ENCODE measurements around the gene RFNG. TPM values are rescaled to one million over a fixed set of nuclear protein-coding genes. Genes with fewer than 3 reads are reported as not detected.

RFNG gene
- total and polyA plus RNA-seq, 2 of the 13 experiments (the other 11 are each of a cell fraction or from before 2014, with no cell fraction given), result 61.4 to 64.0 TPM

- peak; percentile 42 for TF ChIP-seq STAG1 (CRISPR knock-in tag; IDR thresholded peaks at IDR 0.05)
- TF ChIP-seq BCL6 (CRISPR knock-in tag; IDR thresholded peaks at IDR 0.05), result peak; percentile 92
- TF ChIP-seq ZNF644 (CRISPR knock-in tag; IDR thresholded peaks at IDR 0.05; ENCODE audit: low read depth), result no peak
- TF ChIP-seq TGIF2 (CRISPR knock-in tag; IDR thresholded peaks at IDR 0.05), result peak; percentile 96
- TF ChIP-seq ZNF7 (CRISPR knock-in tag; IDR thresholded peaks at IDR 0.05), result no peak
- no peak; the same call in 1 of the 2 replicates for TF ChIP-seq NRL (CRISPR knock-in tag; IDR thresholded peaks at IDR 0.05; ENCODE audit: borderline replicate concordance)
- TF ChIP-seq ZNF251 (CRISPR knock-in tag; IDR thresholded peaks at IDR 0.05), result no peak
- TF ChIP-seq RARG (CRISPR knock-in tag; IDR thresholded peaks at IDR 0.05; ENCODE audit: low read depth), result no peak
- peak; percentile 95 for TF ChIP-seq RARA (CRISPR knock-in tag; IDR thresholded peaks at IDR 0.05)
- peak; percentile 10; the same call in 1 of the 2 replicates for TF ChIP-seq ZNF230 (CRISPR knock-in tag; IDR thresholded peaks at IDR 0.05)
- TF ChIP-seq NPAS2 (CRISPR knock-in tag; IDR thresholded peaks at IDR 0.05; ENCODE audit: borderline replicate concordance), result no peak
- TF ChIP-seq ARNT2 (CRISPR knock-in tag; IDR thresholded peaks at IDR 0.05; ENCODE audit: low read depth), result peak; percentile 56; the same call in 1 of the 2 replicates
- TF ChIP-seq ETV5 (CRISPR knock-in tag; IDR thresholded peaks at IDR 0.05; ENCODE audit: borderline replicate concordance), result peak; percentile 91
- peak; percentile 61 for TF ChIP-seq ZNF547 (CRISPR knock-in tag; IDR thresholded peaks at IDR 0.05)
- TF ChIP-seq PHF20 (CRISPR knock-in tag; IDR thresholded peaks at IDR 0.05), result peak; percentile 41
- no peak for TF ChIP-seq ZNF839 (CRISPR knock-in tag; IDR thresholded peaks at IDR 0.05; ENCODE audit: borderline replicate concordance)
- TF ChIP-seq ZNF703 (CRISPR knock-in tag; IDR thresholded peaks at IDR 0.05; ENCODE audit: borderline replicate concordance), result no peak
- no peak for TF ChIP-seq RFXANK (CRISPR knock-in tag; IDR thresholded peaks at IDR 0.05)
- no peak for TF ChIP-seq HDAC6 (IDR thresholded peaks at IDR 0.05; ENCODE audit: low read depth, low read length)
- TF ChIP-seq, protein P1, sequence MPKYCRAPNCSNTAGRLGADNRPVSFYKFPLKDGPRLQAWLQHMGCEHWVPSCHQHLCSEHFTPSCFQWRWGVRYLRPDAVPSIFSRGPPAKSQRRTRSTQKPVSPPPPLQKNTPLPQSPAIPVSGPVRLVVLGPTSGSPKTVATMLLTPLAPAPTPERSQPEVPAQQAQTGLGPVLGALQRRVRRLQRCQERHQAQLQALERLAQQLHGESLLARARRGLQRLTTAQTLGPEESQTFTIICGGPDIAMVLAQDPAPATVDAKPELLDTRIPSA (CRISPR knock-in tag; IDR thresholded peaks at IDR 0.05; ENCODE audit: borderline replicate concordance), result peak; percentile 96
- TF ChIP-seq MAFK (conservative IDR thresholded peaks at IDR 0.05 in 1 of 2, IDR thresholded peaks at IDR 0.05 in 1 of 2; ENCODE audit: low read length in 2 of 2), result no peak
- TF ChIP-seq HNRNPH1 (optimal IDR thresholded peaks at IDR 0.05; ENCODE audit: low read depth, low read length), result no peak
- TF ChIP-seq ISL2 (CRISPR knock-in tag; IDR thresholded peaks at IDR 0.05), result peak; percentile 94; the same call in 1 of the 2 replicates
- peak; percentile 60; the same call in 1 of the 2 replicates for TF ChIP-seq ZBTB42 (CRISPR knock-in tag; IDR thresholded peaks at IDR 0.05)
- TF ChIP-seq NFYB (CRISPR knock-in tag; IDR thresholded peaks at IDR 0.05), result peak; percentile 39
- no peak; the same call in 1 of the 2 replicates for TF ChIP-seq HINFP (CRISPR knock-in tag; IDR thresholded peaks at IDR 0.05; ENCODE audit: low read depth)
- TF ChIP-seq, protein P2, sequence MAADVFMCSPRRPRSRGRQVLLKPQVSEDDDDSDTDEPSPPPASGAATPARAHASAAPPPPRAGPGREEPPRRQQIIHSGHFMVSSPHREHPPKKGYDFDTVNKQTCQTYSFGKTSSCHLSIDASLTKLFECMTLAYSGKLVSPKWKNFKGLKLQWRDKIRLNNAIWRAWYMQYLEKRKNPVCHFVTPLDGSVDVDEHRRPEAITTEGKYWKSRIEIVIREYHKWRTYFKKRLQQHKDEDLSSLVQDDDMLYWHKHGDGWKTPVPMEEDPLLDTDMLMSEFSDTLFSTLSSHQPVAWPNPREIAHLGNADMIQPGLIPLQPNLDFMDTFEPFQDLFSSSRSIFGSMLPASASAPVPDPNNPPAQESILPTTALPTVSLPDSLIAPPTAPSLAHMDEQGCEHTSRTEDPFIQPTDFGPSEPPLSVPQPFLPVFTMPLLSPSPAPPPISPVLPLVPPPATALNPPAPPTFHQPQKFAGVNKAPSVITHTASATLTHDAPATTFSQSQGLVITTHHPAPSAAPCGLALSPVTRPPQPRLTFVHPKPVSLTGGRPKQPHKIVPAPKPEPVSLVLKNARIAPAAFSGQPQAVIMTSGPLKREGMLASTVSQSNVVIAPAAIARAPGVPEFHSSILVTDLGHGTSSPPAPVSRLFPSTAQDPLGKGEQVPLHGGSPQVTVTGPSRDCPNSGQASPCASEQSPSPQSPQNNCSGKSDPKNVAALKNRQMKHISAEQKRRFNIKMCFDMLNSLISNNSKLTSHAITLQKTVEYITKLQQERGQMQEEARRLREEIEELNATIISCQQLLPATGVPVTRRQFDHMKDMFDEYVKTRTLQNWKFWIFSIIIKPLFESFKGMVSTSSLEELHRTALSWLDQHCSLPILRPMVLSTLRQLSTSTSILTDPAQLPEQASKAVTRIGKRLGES (CRISPR knock-in tag; IDR thresholded peaks at IDR 0.05; ENCODE audit: borderline replicate concordance), result peak; percentile 98
- 0 out of 2 replicates have a peak, but pooled peaks have one; percentile 61 for TF ChIP-seq TEAD2 (CRISPR knock-in tag; IDR thresholded peaks at IDR 0.05)
These were observed 50.6 kb downstream of the RFNG start (continued) for GRCh38 chr17:82000803-82001570.
